ENCODE measurements around the gene DEUP1. TPM values are rescaled to one million over a fixed set of nuclear protein-coding genes. Genes with fewer than 3 reads are reported as not detected.
A peak's percentile ranks its signal among the peaks of the same experiment; 100 is the strongest.

The DEUP1 gene
- total RNA-seq, 2 donors from 2014 or later, result 1.2 to 3.2 TPM

- Histone ChIP-seq H3K4me1 (replicated peaks) (no peaks in the 10 kb centered on the region), H3K9me3 (no peaks in the 10 kb centered on the region), H3K36me3 (no peaks in the 10 kb centered on the region), H3K4me3 (no peak overlapping the region), H3K27ac (no peak overlapping the region), H3K27me3 (replicated peaks; ENCODE audit: insufficient read depth) (no peaks in the 10 kb centered on the region)
- TF ChIP-seq POLR2AphosphoS5 (IDR thresholded peaks at IDR 0.05) (no peak), CTCF (IDR thresholded peaks at IDR 0.05) (no peak), POLR2A (IDR thresholded peaks at IDR 0.05) (no peak)
- DNase-seq (ENCODE audit: low spot score), result no peak
- 94% methylated on average over 2 of the region's 2 CpGs for WGBS
- intact Hi-C loops (cut with DNase I), result no loop called here
These were observed 14.4 kb downstream of the DEUP1 start for GRCh38 chr11:93344855-93345333.

- WGBS, result 83% methylated on average over 2 of the region's 2 CpGs
- DNase-seq (ENCODE audit: low spot score), result no peak
- intact Hi-C loops (cut with DNase I), result no loop called here
- Histone ChIP-seq H3K4me1 (replicated peaks) (no peaks in the 10 kb centered on the region), H3K4me3 (no peak overlapping the region), H3K36me3 (no peaks in the 10 kb centered on the region), H3K27ac (no peak overlapping the region), H3K27me3 (replicated peaks; ENCODE audit: insufficient read depth) (no peaks in the 10 kb centered on the region), H3K9me3 (no peaks in the 10 kb centered on the region)
- TF ChIP-seq POLR2A (IDR thresholded peaks at IDR 0.05) (no peak), CTCF (IDR thresholded peaks at IDR 0.05) (no peak), POLR2AphosphoS5 (IDR thresholded peaks at IDR 0.05) (no peak)
These were observed 18.4 kb downstream of the DEUP1 start for GRCh38 chr11:93348930-93349329.

GRCh38 chr11:93350835-93351234 is 20.3 kb downstream of the DEUP1 start:
- H3K36me3 ChIP-seq, result no peaks in the 10 kb centered on the region
- TF ChIP-seq CTCF (IDR thresholded peaks at IDR 0.05) (no peak), POLR2AphosphoS5 (IDR thresholded peaks at IDR 0.05) (no peak), POLR2A (IDR thresholded peaks at IDR 0.05) (no peak)
- DNase-seq (ENCODE audit: low spot score), result no peak
- no peaks in the 10 kb centered on the region for H3K27me3 ChIP-seq (replicated peaks; ENCODE audit: insufficient read depth)
- WGBS, result 93% methylated on average over 6 of the region's 6 CpGs
- intact Hi-C loops (cut with DNase I), result no loop called here
- peaks cover 3% of the 10 kb centered on the region for H3K4me1 ChIP-seq (replicated peaks)
- H3K27ac ChIP-seq, result no peak overlapping the region
- no peak overlapping the region for H3K4me3 ChIP-seq
- no peaks in the 10 kb centered on the region for H3K9me3 ChIP-seq

GRCh38 chr11:93359396-93359795 is 28.9 kb downstream of the DEUP1 start:
- intact Hi-C loops (cut with DNase I), result no loop called here
- Histone ChIP-seq H3K9me3 (no peaks in the 10 kb centered on the region), H3K4me1 (replicated peaks) (peaks cover 5% of the 10 kb centered on the region), H3K27ac (peak overlapping the region; percentile 55 to 57), H3K36me3 (no peaks in the 10 kb centered on the region), H3K4me3 (no peak overlapping the region), H3K27me3 (replicated peaks; ENCODE audit: insufficient read depth) (no peaks in the 10 kb centered on the region)
- TF ChIP-seq POLR2A (IDR thresholded peaks at IDR 0.05), result no peak
- TF ChIP-seq POLR2AphosphoS5 (IDR thresholded peaks at IDR 0.05), result peak; percentile 33
- no peak for TF ChIP-seq CTCF (IDR thresholded peaks at IDR 0.05)
- 56% methylated on average over 1 of the region's 1 CpG for WGBS
- peak; percentile 33 for DNase-seq (ENCODE audit: low spot score)

GRCh38 chr11:93361435-93361834 is 30.9 kb downstream of the DEUP1 start:
- no peaks in the 10 kb centered on the region for H3K27me3 ChIP-seq (replicated peaks; ENCODE audit: insufficient read depth)
- TF ChIP-seq POLR2AphosphoS5 (IDR thresholded peaks at IDR 0.05) (no peak), POLR2A (IDR thresholded peaks at IDR 0.05) (no peak), CTCF (IDR thresholded peaks at IDR 0.05) (peak in 1 of 4 experiments; percentile 66)
- no peak for DNase-seq (ENCODE audit: low spot score)
- H3K4me3 ChIP-seq, result no peak overlapping the region
- intact Hi-C loops (cut with DNase I), result no loop called here
- no peak overlapping the region for H3K27ac ChIP-seq
- no peaks in the 10 kb centered on the region for H3K9me3 ChIP-seq
- H3K4me1 ChIP-seq (replicated peaks), result no peaks in the 10 kb centered on the region
- no peaks in the 10 kb centered on the region for H3K36me3 ChIP-seq
